D721Med (cell line): Measurements from ENCODE around the gene RMI2.

Experiments used
- DNase-seq: peaks from one replicate; pipeline ENCODE4 v3.0.0; 2011; ENCODE audit warnings: low spot score; ENCODE audit not compliant: insufficient read length
- FAIRE-seq: peaks from 2 replicates; lab custom pipeline; 2011; peaks lifted over from hg19 to GRCh38; lab: Jason Lieb, UNC
- CTCF ChIP-seq: IDR thresholded peaks from 2 replicates; pipeline ENCODE4 v1.5.1; 2012; ENCODE audit warnings: mild to moderate bottlenecking, control low read depth; ENCODE audit not compliant: insufficient read depth; ENCODE audit errors: missing control alignments

Gene RMI2

GRCh38 chr16:11356573-11357331, 11.5 kb downstream of the RMI2 start:
- TF ChIP-seq CTCF = peak; percentile 44
- DNase-seq = no peak
- FAIRE-seq = no peak

- DNase-seq (no peak), FAIRE-seq (no peak)
- no peak for TF ChIP-seq CTCF
Observed at GRCh38 chr16:11358531-11358930, 13.3 kb downstream of the RMI2 start.

- TF ChIP-seq CTCF = no peak
- no peak for DNase-seq
- no peak for FAIRE-seq
Observed at GRCh38 chr16:11359370-11359769, 14.1 kb downstream of the RMI2 start.

- DNase-seq = no peak
- no peak for TF ChIP-seq CTCF
- FAIRE-seq = no peak
Observed at GRCh38 chr16:11360641-11361373, 15.5 kb downstream of the RMI2 start.

GRCh38 chr16:11361701-11362451, 16.6 kb downstream of the RMI2 start:
- TF ChIP-seq CTCF = no peak
- no peak for FAIRE-seq
- no peak for DNase-seq

GRCh38 chr16:11363927-11364258, 18.6 kb downstream of the RMI2 start:
- DNase-seq (no peak), FAIRE-seq (no peak)
- no peak for TF ChIP-seq CTCF
